ENCODE data around the gene PAK1IP1. TPM values are rescaled to one million over a fixed set of nuclear protein-coding genes. Genes with fewer than 3 reads are reported as not detected.

Gene PAK1IP1, protein sequence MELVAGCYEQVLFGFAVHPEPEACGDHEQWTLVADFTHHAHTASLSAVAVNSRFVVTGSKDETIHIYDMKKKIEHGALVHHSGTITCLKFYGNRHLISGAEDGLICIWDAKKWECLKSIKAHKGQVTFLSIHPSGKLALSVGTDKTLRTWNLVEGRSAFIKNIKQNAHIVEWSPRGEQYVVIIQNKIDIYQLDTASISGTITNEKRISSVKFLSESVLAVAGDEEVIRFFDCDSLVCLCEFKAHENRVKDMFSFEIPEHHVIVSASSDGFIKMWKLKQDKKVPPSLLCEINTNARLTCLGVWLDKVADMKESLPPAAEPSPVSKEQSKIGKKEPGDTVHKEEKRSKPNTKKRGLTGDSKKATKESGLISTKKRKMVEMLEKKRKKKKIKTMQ
- total RNA-seq = 17.5 and 28.0 TPM in 2 replicates

DNA sequence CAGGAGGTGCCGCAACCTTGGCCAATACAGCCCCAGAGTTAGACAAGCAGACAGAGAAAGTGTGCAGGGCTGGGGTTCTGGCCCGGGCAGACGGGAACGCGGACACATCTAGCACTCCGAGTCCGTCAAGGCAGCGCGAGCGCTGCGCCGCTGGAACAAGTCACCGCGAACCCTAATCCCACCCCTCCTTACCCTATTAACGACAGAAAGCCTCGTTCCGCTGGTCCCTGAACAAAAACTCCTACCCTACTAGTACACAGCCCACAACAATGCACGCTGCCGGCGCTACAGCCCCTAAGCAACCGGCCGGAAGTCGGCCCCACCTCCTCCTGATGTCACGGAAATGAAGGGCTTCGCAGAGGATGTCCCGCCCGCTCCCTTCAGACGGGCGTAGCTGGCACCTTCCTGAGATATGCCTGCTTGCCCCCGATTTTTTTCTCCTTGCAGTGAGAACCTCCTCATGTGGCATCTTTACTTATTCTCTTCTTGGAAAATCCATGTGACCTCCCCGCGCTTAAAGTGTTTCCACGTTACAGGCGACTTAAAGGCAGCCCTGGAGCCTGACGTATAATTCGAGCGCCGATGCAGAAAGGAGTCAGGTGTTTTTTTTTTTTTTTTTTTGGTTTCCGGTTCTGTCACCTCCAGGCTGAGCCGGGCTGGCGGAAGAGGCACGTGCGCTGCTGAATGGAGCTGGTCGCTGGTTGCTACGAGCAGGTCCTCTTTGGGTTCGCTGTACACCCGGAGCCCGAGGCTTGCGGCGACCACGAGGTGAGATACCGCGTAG lies at the start of gene PAK1IP1, which contains the start of gene C6orf52:
Gene PAK1IP1 (plus strand): TSS at position 671 of the 784 bp plus-strand sequence. CDS start 14 bp downstream, at position 685.
Gene C6orf52 (minus strand): TSS at position 315 of the 784 bp plus-strand sequence. CDS start 7,066 bp downstream, outside the sequence.

DNA sequence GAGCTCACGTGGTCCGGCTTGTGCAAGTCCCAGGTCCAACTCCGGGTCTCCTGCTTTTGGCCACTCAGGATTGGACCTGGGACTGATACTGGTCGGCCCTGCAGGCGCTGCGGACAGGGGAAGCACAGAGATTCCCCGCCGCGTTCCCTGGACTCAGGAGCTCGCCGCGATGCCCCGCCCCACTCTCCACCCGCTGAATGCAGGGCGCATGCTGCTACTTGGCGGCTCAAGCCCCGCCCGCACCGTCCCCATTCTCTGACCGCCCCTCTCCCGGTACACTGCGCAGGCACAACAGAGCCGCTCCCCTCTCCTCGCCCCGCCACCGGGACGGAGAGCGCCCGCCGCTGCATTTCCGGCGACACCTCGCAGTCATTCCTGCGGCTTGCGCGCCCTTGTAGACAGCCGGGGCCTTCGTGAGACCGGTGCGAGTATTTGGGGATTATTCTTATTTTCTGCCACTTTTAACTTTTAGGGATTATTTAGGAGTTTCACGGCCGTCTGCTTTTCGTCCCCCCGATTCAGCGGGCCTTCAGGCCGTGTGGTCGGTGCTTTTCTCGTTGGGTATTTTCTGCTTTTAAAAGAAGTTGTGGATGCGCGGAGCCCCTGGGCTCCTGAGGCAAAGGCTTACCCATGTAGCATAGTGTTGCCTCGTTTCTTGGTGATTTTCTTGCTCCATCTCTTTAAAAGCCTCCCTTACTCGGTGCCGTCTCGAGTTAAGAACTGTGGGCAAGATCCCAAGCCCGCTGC lies 28.2 kb downstream of the PAK1IP1 start, which contains the start of gene TMEM14C:
Gene TMEM14C (plus strand): TSS at position 251 of the 747 bp plus-strand sequence. CDS start 1,544 bp downstream, outside the sequence.

DNA sequence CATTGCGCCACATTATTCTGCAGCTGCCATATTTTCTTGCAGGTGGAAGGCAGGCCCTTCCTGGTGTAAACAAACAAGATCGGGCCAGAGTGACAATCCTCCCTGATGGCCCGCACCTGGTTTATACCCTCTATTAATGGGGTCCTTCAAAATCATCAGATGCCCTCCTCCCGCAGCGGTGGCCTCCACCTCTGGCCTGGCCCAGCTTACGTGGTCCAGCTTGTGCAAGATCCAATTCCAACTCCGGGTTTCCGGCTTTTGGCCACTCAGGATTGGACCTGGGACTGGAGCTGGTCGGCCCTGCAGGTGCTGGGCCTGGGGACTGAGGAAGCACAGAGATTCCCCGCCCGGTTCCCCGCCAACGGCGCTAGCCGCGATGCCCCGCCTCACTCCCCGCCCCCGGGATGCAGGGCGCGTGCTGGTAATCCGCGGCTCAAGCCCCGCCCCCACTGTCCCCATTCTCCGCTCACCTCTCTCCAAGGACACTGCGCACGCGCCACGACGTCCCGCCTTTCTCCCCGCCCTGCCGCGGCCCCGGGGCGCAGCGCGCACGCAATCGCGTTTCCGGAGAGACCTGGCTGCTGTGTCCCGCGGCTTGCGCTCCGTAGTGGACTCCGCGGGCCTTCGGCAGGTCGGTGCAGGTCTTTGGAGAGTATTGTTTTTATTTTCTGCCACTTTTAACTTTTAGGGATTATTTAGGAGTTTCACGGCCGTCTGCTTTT lies 52.6 kb downstream of the PAK1IP1 start, which contains the start of gene TMEM14B:
Gene TMEM14B (plus strand): TSS at position 555 of the 722 bp plus-strand sequence. CDS start 1,441 bp downstream, outside the sequence.

Other genes starting within 250 kb of the PAK1IP1 start
- 0.19 and 1.4 TPM in 2 replicates for gene GCNT2, start 173.6 kb upstream of the PAK1IP1 start, total RNA-seq
- 0.56 TPM in 1 of 2 replicates, not detected in the other for gene C6orf52, start 356 bp upstream of the PAK1IP1 start, total RNA-seq
- gene TMEM14C, start 28.1 kb downstream of the PAK1IP1 start, total RNA-seq = 109 and 153 TPM in 2 replicates
- 82.3 and 111 TPM in 2 replicates for gene TMEM14B, start 52.8 kb downstream of the PAK1IP1 start, total RNA-seq
- gene MAK, start 143.6 kb downstream of the PAK1IP1 start, total RNA-seq = not detected in 2 replicates
- not detected in 2 replicates for gene GCM2, start 187.1 kb downstream of the PAK1IP1 start, total RNA-seq
- not detected in 2 replicates for gene SYCP2L, start 192.1 kb downstream of the PAK1IP1 start, total RNA-seq

Measured in regular cardiac myocyte (primary cell).